ENCODE data around the gene MICAL2.

- TF ChIP-seq EZH2 (IDR thresholded peaks at IDR 0.05) (no peak), POLR2AphosphoS5 (IDR thresholded peaks at IDR 0.05; ENCODE audit: borderline replicate concordance, low read depth, low read length) (no peak)
These were observed 22.4 kb downstream of the MICAL2 start for GRCh38 chr11:12132790-12133145.
